HG03457 (cell line): ENCODE data around the gene MGAT4C.

ENCODE experiments used
- ATAC-seq: cut with Tn5 transposase; IDR thresholded peaks from one replicate; pipeline ENCODE4 v1.9.1; 2021; ENCODE audit warnings: moderate number of reproducible peaks; ENCODE audit not compliant: unreplicated experiment

Gene MGAT4C

DNA sequence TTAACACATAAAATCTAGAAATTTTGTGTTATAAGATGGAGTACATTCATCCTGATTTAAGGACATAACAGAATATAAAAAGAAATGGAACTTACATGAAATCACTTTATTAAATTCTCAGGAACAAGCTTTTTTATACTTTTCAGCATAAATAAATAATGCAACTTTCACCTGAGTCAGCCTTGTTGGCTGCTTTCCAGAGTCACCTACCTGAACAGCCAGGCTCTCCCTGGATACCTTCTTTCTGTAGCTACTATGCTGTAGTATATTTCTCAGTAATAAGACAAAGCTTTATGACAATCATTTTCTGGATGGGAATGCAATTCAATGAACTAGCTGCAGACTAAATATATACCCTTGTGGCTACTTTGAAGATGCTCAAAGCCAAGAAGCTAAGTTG is 270.2 kb downstream of the MGAT4C start:
- ATAC-seq = no peak

DNA sequence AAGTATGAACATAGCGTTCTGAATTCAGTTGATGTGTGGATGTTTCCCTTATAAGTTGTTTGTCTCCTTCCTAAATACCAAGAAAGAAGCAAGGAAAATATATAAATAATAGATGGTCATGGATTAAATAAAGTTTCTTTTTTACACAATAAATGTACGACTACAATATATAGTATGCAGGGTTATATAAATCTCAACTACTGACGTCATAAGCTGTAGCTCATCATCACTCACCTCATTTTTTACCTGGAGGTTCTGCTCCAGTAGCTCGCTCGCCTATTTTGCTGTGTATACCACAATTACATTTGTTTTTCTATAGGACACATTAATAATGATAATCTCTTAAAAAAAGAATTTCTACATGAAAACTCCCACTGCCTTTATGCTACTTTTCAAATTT is 272.6 kb downstream of the MGAT4C start:
- no peak for ATAC-seq

DNA sequence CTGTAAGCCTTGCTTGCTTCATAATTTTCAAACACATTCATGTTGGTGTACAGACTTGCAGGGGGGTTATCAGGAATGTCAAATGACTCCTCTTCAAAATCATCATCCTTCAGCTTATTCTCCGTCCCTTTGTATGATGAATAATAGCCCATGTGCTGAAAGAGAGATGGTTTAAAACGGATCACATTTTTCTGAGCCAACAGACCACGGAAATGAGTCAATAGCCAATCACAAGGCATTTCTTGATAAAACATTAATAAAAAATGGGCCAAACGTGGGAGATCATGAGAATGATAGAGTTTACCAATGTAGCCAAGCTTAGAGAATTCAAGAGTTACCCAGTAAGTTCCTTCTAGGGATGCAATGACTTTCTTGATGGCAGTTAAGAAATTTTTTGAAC is 276.6 kb downstream of the MGAT4C start:
- ATAC-seq = no peak

DNA sequence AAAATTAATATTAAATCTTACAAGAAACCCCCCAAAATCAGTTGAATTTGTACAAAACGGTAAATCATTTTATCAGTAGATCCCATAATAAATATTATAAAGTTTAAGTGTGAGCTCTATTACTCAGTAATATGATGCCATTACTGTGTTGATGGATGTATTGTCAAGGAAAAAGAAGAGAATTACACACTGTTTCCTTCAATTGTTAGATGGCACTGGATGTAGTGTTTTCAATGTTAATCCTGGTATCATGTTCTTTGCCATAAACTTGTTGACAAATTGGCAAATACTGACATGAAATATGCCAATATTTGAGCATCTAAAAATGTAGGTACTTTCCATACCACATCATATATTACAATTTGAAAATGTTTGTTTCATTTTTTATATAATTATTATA is 280.5 kb downstream of the MGAT4C start:
- ATAC-seq = no peak

DNA sequence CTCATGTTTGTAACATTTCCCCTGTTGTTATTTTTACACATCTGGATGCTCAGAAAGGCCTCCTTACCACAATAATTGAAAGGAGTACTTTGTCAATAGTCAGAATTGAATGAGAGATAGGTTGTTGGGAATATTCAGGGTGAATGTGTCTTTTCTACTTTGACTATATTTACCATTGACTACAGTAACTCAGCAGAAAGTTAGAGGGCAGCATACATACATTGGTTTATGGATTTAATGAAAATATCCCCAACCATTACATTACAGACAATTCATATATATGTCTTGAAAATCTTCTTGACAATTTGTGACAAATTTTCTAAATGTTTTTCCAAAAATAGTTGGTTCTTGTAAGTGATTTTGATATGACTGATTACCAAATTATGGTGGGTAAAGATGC is 284.4 kb downstream of the MGAT4C start:
- no peak for ATAC-seq

DNA sequence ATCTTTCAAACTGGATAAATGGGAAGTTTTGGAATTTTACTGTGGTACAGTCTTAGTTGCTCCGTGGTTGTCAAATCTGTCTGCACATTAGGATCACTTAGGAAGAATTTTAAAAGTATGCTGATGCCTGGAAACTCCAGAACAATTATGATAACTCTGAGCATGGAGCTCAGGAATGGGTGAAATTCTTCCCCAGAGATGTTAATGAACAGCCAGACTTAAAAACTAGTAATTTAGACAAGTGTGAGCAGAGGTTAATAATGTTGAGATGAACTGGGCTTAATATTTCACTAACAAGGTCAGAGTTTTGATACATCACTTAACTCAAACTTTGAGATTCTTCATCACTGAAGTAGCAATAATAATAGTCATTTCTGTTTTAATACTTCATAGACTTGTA is 287.6 kb downstream of the MGAT4C start:
- ATAC-seq = no peak

DNA sequence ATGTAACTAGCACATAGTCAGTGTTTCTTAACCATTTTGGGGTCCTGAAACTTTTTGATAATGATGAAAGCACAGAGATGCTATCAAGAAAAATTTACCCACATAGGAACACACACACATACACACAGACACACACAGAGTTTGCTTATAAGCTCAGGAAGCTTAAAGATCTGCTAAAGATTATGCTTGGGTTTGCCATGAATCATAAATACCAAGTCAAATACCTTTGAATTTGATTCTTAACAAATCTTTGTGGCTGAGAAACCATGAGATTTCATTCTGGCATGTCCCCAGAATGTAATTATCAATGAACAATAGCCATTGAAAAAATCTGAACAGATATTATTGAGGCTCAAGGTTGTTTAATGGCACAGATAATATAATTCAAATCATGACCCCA is 292.9 kb downstream of the MGAT4C start:
- no peak for ATAC-seq

DNA sequence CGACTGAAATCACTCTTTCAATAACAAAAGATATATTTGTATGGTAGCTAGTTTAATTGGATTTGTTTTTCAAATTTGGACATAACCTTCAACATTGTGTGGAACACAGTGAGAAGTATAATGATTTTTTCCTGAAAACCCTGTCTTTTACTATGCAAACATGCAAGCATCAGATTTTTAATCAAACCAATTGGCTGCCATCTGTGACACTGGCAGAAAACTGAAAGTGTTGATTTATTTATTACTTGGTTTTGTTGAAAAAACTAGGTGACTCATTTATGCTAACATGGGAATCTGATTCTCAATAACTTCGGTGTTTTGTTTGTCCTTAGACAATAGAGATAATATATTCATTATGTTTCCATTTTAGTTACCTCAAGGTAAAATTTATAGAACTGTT is 300.1 kb downstream of the MGAT4C start:
- no peak for ATAC-seq

DNA sequence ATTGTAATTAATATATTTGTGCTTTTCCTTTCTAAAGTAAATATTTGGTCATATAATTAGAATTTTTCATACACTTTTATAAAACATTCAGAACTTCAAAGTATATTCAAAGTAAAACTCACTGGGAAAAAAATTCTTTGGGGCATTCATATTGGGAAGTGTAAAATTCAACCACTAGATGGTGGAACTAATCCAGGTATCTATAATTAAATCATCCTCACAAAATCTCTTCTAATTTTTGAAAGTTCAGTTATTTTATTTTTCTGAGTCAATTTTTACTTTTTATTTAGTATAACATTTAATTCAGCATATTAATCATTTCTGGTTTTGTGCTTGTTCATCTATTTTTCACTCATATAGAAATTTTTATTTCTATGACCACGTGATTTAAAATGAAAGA is 301.1 kb downstream of the MGAT4C start:
- ATAC-seq = no peak

DNA sequence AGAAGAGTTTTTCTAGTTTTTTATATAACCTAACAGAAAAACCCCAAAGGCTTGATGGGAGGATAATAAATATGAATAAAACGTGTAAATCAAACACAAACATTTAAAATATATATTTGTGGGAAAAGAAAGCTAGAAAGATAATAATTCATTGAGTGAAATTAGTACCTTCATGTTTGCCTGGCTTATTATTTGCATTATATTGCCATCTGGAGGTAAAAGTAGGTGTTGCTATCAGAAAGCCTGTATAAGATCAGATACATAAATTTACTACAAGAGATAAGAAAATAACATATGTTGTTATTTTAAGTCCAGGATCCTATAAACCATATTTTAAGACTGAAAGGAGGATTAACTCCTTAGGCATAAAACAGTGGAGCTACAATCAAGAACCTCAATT is 304.4 kb downstream of the MGAT4C start:
- no peak for ATAC-seq

DNA sequence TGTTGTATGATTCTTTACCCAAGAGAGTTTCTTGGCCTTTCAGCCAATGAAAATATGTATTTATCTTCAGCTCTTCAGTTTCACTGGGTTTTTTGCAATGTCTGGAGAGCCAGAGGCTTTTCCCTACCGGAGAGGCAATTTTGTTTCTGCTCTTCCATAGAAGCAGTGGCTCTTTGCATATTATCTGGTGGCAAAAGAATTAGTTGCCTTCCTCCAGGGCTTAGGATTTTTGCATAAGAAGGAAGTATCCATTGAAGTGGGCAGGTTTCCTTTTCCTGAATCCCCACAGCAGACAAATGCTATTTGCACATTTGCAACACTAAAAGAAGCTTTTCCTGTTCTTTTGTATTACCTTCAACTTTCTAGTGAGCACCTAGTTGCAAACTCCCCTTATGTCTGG is 306.9 kb downstream of the MGAT4C start:
- no peak for ATAC-seq

DNA sequence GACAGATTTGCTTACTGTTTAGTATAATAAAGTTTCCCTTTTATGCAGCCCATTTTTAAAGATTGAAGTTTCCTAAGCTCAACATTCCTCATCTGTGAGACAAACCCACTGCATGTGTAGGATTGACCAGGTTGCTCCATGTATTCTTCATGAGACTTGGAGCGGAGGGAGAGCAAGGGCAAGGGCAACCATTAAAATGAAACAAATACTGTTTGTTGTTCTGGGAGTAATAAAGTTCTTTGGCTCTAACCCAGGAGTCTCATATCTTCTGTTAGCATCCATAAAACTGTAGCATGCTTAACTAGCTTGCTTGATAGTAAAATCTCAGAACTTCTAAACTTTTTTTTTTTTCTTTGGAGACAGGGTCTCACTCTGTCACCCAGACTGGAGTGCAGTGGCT is 307.9 kb downstream of the MGAT4C start:
- no peak for ATAC-seq

DNA sequence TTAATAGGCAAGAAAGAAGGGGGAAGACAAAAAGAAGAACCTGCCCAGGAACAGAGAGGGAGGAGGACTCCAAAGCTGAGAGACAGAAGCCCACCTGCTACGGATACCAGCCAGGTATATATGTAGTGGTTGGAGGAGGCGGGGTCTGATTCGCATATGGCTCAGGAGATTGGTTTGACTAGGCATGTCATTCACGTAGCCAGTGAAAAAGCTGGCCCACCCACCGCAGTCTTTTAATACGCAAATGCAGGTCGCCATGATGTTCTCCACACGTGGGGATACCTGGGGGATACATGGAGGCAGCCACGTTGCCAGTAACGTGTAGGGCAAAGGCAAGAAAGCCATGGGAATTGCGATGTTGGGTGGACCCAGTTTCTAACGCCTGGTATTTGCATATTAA is 308.9 kb downstream of the MGAT4C start:
- ATAC-seq = no peak

DNA sequence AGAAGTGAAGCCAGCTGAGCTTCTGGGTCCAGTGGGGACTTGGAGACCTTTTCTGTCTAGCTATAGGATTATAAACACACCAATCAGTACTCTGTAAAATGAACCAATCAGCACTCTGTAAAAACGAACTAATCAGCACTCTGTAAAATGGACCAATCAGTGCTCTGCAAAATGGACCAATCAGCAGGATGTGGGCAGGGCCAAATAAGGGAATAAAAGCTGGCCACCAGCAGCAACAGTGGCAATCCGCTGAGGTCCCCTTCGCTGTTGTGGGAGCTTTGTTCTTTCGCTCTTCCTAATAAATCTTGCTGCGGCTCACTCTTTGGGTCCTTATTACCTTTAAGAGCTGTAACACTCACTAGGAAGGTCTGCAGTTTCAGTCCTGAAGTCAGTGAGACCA is 309.8 kb downstream of the MGAT4C start:
- ATAC-seq = no peak

DNA sequence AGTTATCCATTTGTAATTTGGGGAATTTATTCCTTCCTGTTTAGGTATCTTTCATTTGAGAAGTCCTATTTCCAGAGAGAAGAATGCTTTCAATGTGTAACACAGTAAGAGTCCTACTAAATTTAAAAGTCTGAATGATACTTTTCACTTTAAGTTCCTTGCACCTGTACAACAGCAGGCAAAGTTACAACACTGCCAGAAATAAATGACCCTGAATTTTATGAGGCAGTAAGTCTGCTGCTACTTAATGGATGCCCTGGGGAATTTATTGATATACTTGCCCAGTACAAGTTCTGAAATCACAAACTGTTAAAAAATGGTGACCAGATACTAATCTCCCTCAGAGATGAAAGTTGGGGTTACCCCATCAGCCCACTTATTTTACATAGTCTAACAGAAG is 329.0 kb downstream of the MGAT4C start:
- ATAC-seq = no peak

DNA sequence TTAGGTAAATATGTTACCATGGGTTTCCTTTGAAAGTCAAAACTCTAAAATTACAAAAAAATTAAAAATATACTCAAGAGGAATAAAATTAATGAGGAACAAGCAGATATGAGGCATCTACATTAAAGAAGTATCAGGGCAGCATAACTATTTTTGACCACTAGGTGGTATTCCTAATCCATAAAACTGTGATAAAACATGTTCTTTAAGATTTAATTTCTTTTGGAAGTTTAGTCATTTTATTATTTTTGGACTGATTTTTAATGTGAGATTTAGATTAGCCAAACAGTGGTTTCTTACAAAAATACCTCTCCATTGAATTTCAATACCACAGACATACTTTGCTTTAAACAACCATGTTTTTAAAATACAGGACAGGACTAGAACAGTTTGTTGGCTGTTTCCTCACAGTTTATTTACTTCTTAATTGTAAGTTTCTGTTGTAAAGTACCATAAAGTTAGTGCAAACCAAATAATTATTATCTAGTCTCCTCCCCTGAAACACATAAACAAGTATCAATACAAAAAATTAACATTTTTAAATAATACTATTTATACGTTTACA is 332.3 kb downstream of the MGAT4C start:
- no peak for ATAC-seq

DNA sequence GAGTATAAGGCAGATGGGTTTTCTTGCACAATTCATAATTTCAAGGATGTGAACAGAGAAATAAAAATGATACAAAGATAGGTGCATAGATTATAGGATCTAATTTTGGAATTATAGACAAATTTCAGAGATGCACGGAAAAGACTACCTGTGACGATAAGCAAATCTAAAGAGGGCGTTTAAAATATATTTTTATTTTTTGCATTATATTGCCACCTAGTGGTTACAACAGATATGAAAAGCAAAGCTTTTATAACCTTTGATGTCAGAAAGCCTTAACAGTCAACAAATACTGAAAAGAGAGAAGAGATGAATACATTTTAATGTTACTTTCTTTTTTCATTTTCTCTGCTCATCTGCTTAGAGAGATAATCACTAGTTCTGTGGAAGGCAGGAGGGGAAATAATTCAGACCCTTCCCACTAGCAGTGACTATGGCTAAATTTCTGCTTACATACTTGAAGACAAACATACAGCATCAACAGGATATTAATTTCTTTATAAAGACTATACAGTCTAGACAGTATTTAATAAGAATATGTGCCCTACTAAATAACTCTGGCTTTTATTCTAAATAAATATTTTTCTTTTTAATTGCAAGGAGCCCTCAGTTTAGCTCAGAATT is 335.8 kb downstream of the MGAT4C start:
- peak; percentile 54 for ATAC-seq
